Measurements from ENCODE around the gene EFHC2. TPM values are rescaled to one million over a fixed set of nuclear protein-coding genes. Genes with fewer than 3 reads are reported as not detected.
"Not testable (repeated sequence)": the region's sequence is repeated elsewhere in the genome, so short reads cannot be mapped to it uniquely, and the experiment has no call there.

Gene EFHC2
- total RNA-seq, 1 experiment from 2014 or later, result not detected

DNA sequence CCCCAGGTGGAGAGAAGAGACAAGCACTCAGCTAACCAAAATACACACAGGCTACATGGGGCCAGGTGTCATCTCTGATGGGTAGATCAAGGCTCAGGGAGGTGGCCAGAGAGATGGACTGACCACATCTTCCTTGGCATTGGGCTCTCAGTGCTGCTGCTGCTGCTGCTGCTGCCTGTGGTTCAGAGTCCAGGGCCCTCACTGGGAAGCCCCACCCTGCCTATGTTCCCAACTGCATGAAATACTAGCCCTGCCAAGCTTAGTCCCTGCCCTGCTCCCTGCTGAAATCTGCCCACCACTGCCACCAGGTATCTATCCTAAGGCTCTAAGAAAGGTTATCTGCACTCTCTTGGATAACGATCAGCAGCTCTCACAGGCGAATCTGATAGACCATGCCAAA, 118.7 kb downstream of the EFHC2 start:
- no peak overlapping the region for H3K4me3 ChIP-seq (ENCODE audit: low read length)
- no peak overlapping the region for H3K9ac ChIP-seq (ENCODE audit: low read length)
- no peaks in the 10 kb centered on the region for H3K79me2 ChIP-seq (ENCODE audit: low read length)
- H3K4me1 ChIP-seq (ENCODE audit: low read length), result no peaks in the 10 kb centered on the region
- no peaks in the 10 kb centered on the region for H3K9me2 ChIP-seq (replicated peaks; ENCODE audit: insufficient read depth, low read length)
- H3K9me3 ChIP-seq (ENCODE audit: low read length), result no peaks in the 10 kb centered on the region
- H3K27ac ChIP-seq (ENCODE audit: low read length), result no peak overlapping the region
- H3K36me3 ChIP-seq (ENCODE audit: insufficient read depth, low read length), result no peaks in the 10 kb centered on the region
- H4K20me1 ChIP-seq (ENCODE audit: insufficient read depth, low read depth, low read length), result no peaks in the 10 kb centered on the region
- H3K27me3 ChIP-seq (ENCODE audit: low read length), result no peaks in the 10 kb centered on the region
- DNase-seq, result no peak
- no peak overlapping the region for H3K4me2 ChIP-seq (ENCODE audit: low read depth, low read length, poor library complexity, severe bottlenecking)
- H2AFZ ChIP-seq (ENCODE audit: low read length), result no peak overlapping the region

DNA sequence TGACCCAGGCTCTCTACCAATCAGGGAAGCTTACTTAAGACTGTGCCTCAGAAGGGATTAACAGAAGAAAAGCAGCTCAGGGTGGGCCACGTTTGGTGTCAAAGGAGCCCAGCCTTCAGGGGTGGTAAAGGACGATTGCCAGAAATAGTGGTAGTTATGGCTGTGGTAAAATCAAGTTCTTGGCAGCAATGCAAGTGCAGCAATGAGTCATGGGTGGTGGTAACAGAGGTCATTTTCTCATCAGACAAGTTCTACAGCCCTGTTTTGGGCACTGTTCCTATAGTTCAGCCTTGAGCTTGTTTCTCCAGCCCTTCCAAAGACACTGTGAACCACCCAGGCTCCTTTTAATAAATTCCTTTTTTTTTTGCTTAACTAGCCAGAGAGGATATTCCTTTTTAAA, 120.3 kb downstream of the EFHC2 start:
- DNase-seq, result no peak
- Histone ChIP-seq H3K79me2 (ENCODE audit: low read length) (no peaks in the 10 kb centered on the region), H3K9me3 (ENCODE audit: low read length) (no peaks in the 10 kb centered on the region), H3K4me1 (ENCODE audit: low read length) (no peaks in the 10 kb centered on the region), H3K4me2 (ENCODE audit: low read depth, low read length, poor library complexity, severe bottlenecking) (no peak overlapping the region), H3K9me2 (replicated peaks; ENCODE audit: insufficient read depth, low read length) (no peaks in the 10 kb centered on the region), H3K27me3 (ENCODE audit: low read length) (no peaks in the 10 kb centered on the region), H3K36me3 (ENCODE audit: insufficient read depth, low read length) (no peaks in the 10 kb centered on the region), H4K20me1 (ENCODE audit: insufficient read depth, low read depth, low read length) (no peaks in the 10 kb centered on the region), H3K4me3 (ENCODE audit: low read length) (no peak overlapping the region), H3K27ac (ENCODE audit: low read length) (no peak overlapping the region), H3K9ac (ENCODE audit: low read length) (no peak overlapping the region), H2AFZ (ENCODE audit: low read length) (no peak overlapping the region)

DNA sequence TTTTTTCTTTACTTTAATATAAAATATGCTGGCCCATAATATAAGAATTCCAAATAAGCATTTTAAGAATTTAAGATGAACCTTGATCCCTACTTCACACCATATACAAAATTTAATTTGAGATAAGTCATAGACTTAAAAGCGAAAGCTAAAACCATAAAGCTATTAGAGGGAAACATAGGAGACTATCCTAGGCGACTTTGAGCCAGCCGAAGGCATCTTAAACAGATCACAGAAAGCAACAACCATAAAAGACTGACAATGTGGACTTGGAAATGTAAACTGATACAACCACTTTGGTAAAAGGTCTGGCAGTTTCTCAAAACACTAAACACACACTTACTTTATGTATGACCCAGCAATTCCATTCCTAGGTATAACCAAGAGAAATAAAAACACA, 125.0 kb downstream of the EFHC2 start:
- H2AFZ ChIP-seq (ENCODE audit: low read length), result no peak overlapping the region
- no peaks in the 10 kb centered on the region for H3K4me1 ChIP-seq (ENCODE audit: low read length)
- no peaks in the 10 kb centered on the region for H3K36me3 ChIP-seq (ENCODE audit: insufficient read depth, low read length)
- H4K20me1 ChIP-seq (ENCODE audit: insufficient read depth, low read depth, low read length), result no peaks in the 10 kb centered on the region
- no peak overlapping the region for H3K9ac ChIP-seq (ENCODE audit: low read length)
- no peak overlapping the region for H3K4me3 ChIP-seq (ENCODE audit: low read length)
- no peak for DNase-seq
- H3K27me3 ChIP-seq (ENCODE audit: low read length), result no peaks in the 10 kb centered on the region
- no peak overlapping the region for H3K27ac ChIP-seq (ENCODE audit: low read length)
- H3K79me2 ChIP-seq (ENCODE audit: low read length), result no peaks in the 10 kb centered on the region
- H3K9me2 ChIP-seq (replicated peaks; ENCODE audit: insufficient read depth, low read length), result no peaks in the 10 kb centered on the region
- no peak overlapping the region for H3K4me2 ChIP-seq (ENCODE audit: low read depth, low read length, poor library complexity, severe bottlenecking)
- no peaks in the 10 kb centered on the region for H3K9me3 ChIP-seq (ENCODE audit: low read length)

DNA sequence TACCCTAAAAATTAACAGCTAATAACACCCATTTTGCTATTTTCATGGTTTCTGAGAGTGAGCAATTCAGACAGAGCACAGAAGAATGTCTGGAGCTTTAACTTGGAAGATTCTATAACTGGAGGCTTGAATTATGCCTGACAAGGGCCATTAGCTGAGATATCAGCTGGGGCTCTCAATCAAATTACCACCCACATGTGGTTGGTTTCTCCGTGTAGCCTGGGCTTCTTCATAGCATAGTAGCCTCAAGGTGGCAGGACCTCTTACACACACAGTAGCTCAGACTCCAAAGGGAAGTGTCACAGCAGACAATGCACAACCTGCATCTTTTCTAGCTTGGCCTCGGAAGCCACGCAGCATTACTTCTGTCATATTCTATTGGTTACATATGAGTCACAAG, 127.3 kb downstream of the EFHC2 start:
- H3K9me3 ChIP-seq (ENCODE audit: low read length), result no peaks in the 10 kb centered on the region
- no peak for DNase-seq
- no peak overlapping the region for H3K9ac ChIP-seq (ENCODE audit: low read length)
- H3K4me3 ChIP-seq (ENCODE audit: low read length), result no peak overlapping the region
- H4K20me1 ChIP-seq (ENCODE audit: insufficient read depth, low read depth, low read length), result no peaks in the 10 kb centered on the region
- H3K4me2 ChIP-seq (ENCODE audit: low read depth, low read length, poor library complexity, severe bottlenecking), result no peak overlapping the region
- no peaks in the 10 kb centered on the region for H3K4me1 ChIP-seq (ENCODE audit: low read length)
- H2AFZ ChIP-seq (ENCODE audit: low read length), result no peak overlapping the region
- no peaks in the 10 kb centered on the region for H3K27me3 ChIP-seq (ENCODE audit: low read length)
- H3K9me2 ChIP-seq (replicated peaks; ENCODE audit: insufficient read depth, low read length), result no peaks in the 10 kb centered on the region
- H3K36me3 ChIP-seq (ENCODE audit: insufficient read depth, low read length), result no peaks in the 10 kb centered on the region
- no peaks in the 10 kb centered on the region for H3K79me2 ChIP-seq (ENCODE audit: low read length)
- no peak overlapping the region for H3K27ac ChIP-seq (ENCODE audit: low read length)

DNA sequence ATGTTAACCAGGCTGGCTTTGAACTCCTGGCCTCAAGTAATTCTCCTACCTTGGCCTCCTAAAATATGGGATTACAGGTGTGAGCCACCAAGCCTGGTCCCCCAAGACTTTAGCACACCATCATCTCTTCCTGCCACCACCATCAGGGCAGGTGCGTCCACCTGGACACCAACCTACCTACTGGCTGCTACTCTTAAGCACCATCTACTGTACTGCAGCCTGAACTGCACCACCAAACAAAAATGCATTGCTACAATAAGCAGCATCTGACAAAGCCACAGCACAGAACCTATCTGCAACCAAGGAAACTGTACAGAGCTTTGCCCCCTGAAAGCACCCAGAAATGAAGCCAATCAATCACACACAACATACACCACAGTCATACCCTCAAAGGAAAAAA, 139.7 kb downstream of the EFHC2 start:
- Histone ChIP-seq H4K20me1 (ENCODE audit: insufficient read depth, low read depth, low read length) (no peaks in the 10 kb centered on the region), H3K36me3 (ENCODE audit: insufficient read depth, low read length) (no peaks in the 10 kb centered on the region), H2AFZ (ENCODE audit: low read length) (no peak overlapping the region), H3K9me2 (replicated peaks; ENCODE audit: insufficient read depth, low read length) (no peaks in the 10 kb centered on the region), H3K9me3 (ENCODE audit: low read length) (no peaks in the 10 kb centered on the region), H3K27ac (ENCODE audit: low read length) (no peak overlapping the region), H3K4me1 (ENCODE audit: low read length) (no peaks in the 10 kb centered on the region), H3K4me2 (ENCODE audit: low read depth, low read length, poor library complexity, severe bottlenecking) (no peak overlapping the region), H3K79me2 (ENCODE audit: low read length) (no peaks in the 10 kb centered on the region), H3K27me3 (ENCODE audit: low read length) (no peaks in the 10 kb centered on the region), H3K9ac (ENCODE audit: low read length) (no peak overlapping the region), H3K4me3 (ENCODE audit: low read length) (no peak overlapping the region)
- peak; percentile 42 for DNase-seq

DNA sequence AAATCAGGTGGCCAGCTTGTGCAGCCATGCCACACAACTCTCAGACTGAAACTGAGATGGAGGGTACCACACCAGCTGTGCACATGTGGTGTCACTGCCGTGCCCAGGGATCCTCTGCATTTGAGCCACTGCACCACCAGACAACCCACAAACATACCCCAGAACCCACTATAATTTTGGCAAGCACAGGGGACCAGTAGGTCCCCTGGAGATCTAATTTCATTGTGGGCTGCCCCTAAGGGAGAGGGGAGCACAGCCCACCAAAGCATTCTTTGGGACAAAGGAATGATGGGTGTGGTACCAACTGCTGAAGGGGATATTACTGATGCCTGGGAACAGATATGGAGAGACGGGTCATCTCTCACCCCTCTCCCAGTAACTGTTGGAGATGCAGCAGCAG, 140.9 kb downstream of the EFHC2 start:
- Histone ChIP-seq H3K4me3 (ENCODE audit: low read length) (no peak overlapping the region), H3K4me1 (ENCODE audit: low read length) (no peaks in the 10 kb centered on the region), H3K36me3 (ENCODE audit: insufficient read depth, low read length) (no peaks in the 10 kb centered on the region), H3K9ac (ENCODE audit: low read length) (no peak overlapping the region), H3K79me2 (ENCODE audit: low read length) (no peaks in the 10 kb centered on the region), H3K9me3 (ENCODE audit: low read length) (no peaks in the 10 kb centered on the region), H3K4me2 (ENCODE audit: low read depth, low read length, poor library complexity, severe bottlenecking) (no peak overlapping the region), H2AFZ (ENCODE audit: low read length) (no peak overlapping the region), H3K9me2 (replicated peaks; ENCODE audit: insufficient read depth, low read length) (no peaks in the 10 kb centered on the region), H3K27me3 (ENCODE audit: low read length) (no peaks in the 10 kb centered on the region), H4K20me1 (ENCODE audit: insufficient read depth, low read depth, low read length) (no peaks in the 10 kb centered on the region), H3K27ac (ENCODE audit: low read length) (no peak overlapping the region)
- no peak for DNase-seq

DNA sequence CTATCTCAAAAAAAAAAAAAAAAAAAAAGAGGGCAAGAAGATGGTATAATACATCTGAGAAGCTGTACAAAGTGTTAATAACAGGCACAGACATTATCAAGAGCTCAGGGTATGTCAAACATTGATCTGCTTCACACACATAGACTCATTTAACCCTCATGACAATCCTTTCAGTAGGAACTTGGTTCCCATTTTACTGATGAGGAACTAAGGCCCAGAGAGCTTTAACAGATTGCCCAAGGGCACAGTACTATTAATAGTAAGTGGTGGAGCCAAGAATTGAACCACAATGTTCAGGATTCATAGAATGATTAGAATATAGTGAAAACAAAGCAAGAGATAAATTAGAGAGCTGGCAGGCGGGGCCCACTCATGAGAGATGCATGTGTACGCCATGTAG, 154.4 kb downstream of the EFHC2 start:
- H3K4me1 ChIP-seq (ENCODE audit: low read length), result no peaks in the 10 kb centered on the region
- no peak overlapping the region for H2AFZ ChIP-seq (ENCODE audit: low read length)
- no peak overlapping the region for H3K9ac ChIP-seq (ENCODE audit: low read length)
- H4K20me1 ChIP-seq (ENCODE audit: insufficient read depth, low read depth, low read length), result no peaks in the 10 kb centered on the region
- no peaks in the 10 kb centered on the region for H3K36me3 ChIP-seq (ENCODE audit: insufficient read depth, low read length)
- H3K9me3 ChIP-seq (ENCODE audit: low read length), result no peaks in the 10 kb centered on the region
- no peak overlapping the region for H3K4me2 ChIP-seq (ENCODE audit: low read depth, low read length, poor library complexity, severe bottlenecking)
- no peak overlapping the region for H3K27ac ChIP-seq (ENCODE audit: low read length)
- H3K79me2 ChIP-seq (ENCODE audit: low read length), result no peaks in the 10 kb centered on the region
- H3K9me2 ChIP-seq (replicated peaks; ENCODE audit: insufficient read depth, low read length), result no peaks in the 10 kb centered on the region
- H3K27me3 ChIP-seq (ENCODE audit: low read length), result no peaks in the 10 kb centered on the region
- DNase-seq, result no peak
- no peak overlapping the region for H3K4me3 ChIP-seq (ENCODE audit: low read length)

DNA sequence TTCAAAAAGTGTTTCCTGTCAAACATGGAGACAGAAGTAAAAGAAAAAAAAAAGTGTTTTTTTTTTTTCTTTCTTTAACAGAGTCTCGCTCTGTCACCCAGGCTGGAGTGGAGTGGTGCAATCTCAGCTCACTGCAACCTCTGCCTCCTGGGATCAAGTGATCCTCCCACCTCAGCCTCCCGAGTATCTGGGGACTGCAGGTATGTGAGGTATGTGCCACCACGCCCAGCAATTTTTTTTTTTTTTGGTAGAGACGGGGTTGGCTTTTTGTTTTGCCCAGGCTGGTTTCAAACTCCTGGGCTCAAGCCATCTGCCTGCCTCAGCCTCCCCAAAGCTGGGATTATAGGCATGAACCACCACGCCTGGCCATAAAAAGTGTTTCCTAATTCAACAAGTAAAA, 155.6 kb downstream of the EFHC2 start:
- H3K4me1 ChIP-seq (ENCODE audit: low read length); H3K79me2 ChIP-seq (ENCODE audit: low read length); H3K36me3 ChIP-seq (ENCODE audit: insufficient read depth, low read length); H3K27me3 ChIP-seq (ENCODE audit: low read length); H3K9me2 ChIP-seq (replicated peaks; ENCODE audit: insufficient read depth, low read length); H4K20me1 ChIP-seq (ENCODE audit: insufficient read depth, low read depth, low read length); H3K9me3 ChIP-seq (ENCODE audit: low read length); H3K27ac ChIP-seq (ENCODE audit: low read length); H3K4me2 ChIP-seq (ENCODE audit: low read depth, low read length, poor library complexity, severe bottlenecking); H3K9ac ChIP-seq (ENCODE audit: low read length); DNase-seq; H2AFZ ChIP-seq (ENCODE audit: low read length); H3K4me3 ChIP-seq (ENCODE audit: low read length): not testable (repeated sequence)

DNA sequence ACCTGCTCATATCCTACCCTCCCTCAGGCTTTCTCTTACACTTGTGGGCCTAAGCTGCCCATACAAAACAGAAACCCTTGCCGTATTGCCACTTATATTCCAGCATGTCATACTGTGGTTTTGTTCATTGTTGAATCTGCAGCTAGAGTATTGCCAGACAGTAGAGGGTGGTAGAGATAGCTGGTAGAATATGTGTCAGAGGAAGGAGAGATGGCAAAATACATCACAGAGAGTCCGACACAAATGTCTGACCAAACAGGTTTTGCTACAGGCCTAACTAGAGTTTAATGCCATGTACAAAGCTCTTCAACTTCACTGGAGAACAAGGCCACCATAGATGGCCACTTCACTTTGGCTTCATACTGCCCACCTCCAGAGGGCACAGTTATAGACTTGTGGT, 160.1 kb downstream of the EFHC2 start:
- Histone ChIP-seq H3K4me3 (ENCODE audit: low read length) (no peak overlapping the region), H3K4me1 (ENCODE audit: low read length) (no peaks in the 10 kb centered on the region), H4K20me1 (ENCODE audit: insufficient read depth, low read depth, low read length) (no peaks in the 10 kb centered on the region), H3K4me2 (ENCODE audit: low read depth, low read length, poor library complexity, severe bottlenecking) (no peak overlapping the region), H3K9ac (ENCODE audit: low read length) (no peak overlapping the region), H2AFZ (ENCODE audit: low read length) (no peak overlapping the region), H3K36me3 (ENCODE audit: insufficient read depth, low read length) (no peaks in the 10 kb centered on the region), H3K9me3 (ENCODE audit: low read length) (no peaks in the 10 kb centered on the region), H3K9me2 (replicated peaks; ENCODE audit: insufficient read depth, low read length) (no peaks in the 10 kb centered on the region), H3K27me3 (ENCODE audit: low read length) (no peaks in the 10 kb centered on the region), H3K27ac (ENCODE audit: low read length) (no peak overlapping the region), H3K79me2 (ENCODE audit: low read length) (no peaks in the 10 kb centered on the region)
- DNase-seq, result no peak

All from Karpas-422 (cell line).